NCI-H2196 (cell line): Measurements from ENCODE around the gene SYNJ2.

ENCODE experiments used
- DNase-seq: peaks from one replicate; lab custom pipeline; 2025; ENCODE audit not compliant: unreplicated experiment; lab: John Stamatoyannopoulos, UW

Gene SYNJ2

DNA sequence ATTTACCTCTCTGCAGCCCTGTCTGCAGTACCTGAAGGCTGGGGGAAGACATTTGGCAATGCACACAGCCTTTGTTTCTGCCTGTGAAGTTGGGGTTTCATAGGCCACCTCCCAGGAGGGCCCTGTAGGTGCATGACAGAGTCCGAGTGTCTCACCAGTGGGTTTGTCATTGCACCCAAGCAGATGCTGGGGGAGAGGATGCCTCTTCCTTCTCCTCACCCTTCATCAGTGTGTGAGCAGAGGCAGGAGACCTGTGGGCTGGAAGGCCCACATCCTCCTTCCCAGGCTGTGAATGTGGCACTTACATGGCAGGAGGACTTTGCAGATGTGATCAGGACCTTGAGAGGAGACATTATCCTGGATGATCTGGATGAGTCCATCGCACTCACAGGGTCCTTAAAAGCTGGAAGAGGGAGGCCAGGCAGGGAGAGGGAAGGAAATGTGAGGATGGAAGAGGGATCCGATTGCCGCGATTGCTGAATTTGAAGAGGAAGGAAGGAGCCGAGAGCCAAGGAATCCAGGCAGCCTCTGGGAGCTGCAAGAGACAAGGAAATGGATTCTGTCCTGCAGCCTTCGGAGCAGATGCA lies 30.4 kb downstream of the SYNJ2 start:
- DNase-seq, result no peak

GRCh38 chr6:158013904-158014504 lies 32.3 kb downstream of the SYNJ2 start:
- DNase-seq, result no peak

DNA sequence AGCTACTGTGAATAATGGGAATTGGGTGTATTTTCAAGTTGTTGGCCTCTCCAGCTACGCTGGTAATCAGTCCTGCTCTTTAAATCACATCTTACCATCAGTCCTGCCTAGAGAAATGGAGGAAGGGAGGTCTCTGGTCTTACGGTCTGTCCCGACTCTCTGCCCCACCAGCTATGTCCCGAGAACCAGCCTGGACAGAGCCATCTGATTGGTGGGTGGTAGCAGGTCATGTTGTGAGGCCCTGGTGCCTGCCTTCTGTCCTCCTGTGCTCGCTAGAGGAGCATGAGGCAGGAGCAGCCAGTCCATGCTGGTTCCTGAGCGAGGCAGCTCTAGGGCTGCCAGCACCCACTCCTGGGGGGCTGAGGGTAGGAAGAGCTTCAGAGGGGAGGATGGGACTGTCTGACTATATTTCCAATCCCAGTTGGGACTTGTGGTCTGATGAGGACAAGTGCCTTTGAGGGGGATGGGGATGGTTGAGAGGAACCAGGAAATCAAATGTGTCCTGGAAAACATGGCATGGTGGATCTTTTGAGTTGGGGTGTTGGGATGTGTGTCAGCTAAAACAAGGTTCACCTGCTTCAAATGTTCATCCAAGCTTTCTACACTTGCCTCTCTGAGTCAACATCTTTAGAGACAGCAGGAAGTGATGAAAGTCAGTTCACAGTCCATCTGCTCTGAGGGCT lies 33.0 kb downstream of the SYNJ2 start:
- DNase-seq, result no peak

GRCh38 chr6:158015188-158015506 lies 33.5 kb downstream of the SYNJ2 start:
- no peak for DNase-seq

- DNase-seq, result no peak
These were observed 35.1 kb downstream of the SYNJ2 start for GRCh38 chr6:158016571-158017383.

- no peak for DNase-seq
These were observed 36.0 kb downstream of the SYNJ2 start for GRCh38 chr6:158017621-158018040.

DNA sequence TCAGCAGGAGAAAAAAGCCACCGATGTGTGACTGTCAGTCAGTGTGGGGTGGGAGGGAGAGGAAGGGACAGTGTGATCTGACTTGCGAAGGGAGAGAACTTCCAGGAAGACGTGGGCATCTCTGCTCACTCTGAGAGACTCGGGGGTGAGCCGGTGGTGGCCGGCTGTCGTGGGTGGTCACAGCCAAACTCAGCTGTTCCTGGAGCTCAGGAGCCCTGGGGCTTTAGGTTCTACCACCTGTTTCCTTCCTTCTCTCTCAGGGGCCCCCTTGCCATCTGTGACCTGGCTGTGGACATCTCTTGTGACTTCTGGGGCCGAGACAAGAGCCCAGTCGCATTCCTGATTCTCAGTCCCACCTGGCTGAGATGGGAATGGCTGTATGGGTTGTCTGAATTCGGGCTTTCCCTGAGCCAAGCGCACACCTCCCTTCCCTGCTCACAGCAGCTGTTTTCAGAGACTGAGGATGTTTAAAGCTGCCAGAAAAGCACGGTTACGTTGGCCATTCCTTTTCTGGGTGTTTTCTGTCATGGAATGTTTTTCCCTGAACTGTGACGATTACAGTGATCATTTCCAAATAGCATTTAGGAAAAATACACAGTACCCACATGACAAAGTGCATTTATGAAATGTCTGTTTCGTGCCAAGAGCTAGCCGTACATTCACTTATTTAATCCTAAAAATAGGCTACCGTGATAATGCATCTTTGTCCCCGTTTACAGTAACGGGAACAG lies 36.5 kb downstream of the SYNJ2 start:
- no peak for DNase-seq

- no peak for DNase-seq
These were observed 37.2 kb downstream of the SYNJ2 start for GRCh38 chr6:158018851-158019361.

GRCh38 chr6:158019416-158019815 lies 37.8 kb downstream of the SYNJ2 start:
- no peak for DNase-seq

DNA sequence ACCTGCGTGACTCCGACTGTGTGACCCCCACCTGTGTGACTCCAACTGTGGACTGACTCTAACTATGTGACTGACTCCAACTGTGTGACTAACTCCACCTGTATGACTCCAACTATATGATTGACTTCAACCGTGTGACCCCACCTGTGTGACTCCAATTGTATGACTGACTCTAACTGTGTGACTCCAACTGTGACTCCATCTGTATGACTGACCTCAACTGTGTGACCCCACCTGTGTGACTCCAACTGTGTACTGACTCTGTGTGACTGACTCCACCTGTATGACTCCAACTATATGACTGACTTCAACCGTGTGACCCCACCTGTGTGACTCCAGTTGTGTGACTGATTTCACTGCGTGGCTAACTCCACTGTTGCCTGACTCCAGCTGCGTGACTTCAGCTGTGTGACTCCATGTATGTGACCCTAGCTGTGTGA lies 38.6 kb downstream of the SYNJ2 start:
- DNase-seq, result no peak

GRCh38 chr6:158020811-158021210 lies 39.1 kb downstream of the SYNJ2 start:
- DNase-seq, result no peak

DNA sequence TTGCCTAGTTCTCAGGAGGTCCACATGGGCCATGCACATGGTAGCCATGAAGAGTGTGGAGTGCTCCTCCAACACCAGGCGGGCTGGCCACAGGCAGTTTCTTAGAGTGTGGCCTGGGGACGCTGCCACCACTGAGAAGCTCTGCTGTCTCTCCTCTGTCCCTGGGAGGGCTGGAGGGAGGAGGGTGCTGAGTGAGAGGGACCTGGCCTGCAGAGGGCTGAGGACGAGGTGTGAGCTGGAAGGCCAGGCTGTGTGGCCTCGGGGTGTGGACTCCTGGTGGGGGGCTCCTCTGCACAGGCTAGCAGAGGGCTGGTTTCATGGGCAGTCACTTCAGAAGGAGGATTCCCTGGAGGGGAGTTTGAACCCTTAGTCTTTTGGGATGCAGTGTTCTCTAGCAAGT lies 39.7 kb downstream of the SYNJ2 start:
- DNase-seq, result no peak

- no peak for DNase-seq
These were observed 40.4 kb downstream of the SYNJ2 start for GRCh38 chr6:158021814-158022748.

GRCh38 chr6:158022749-158023596 lies 41.3 kb downstream of the SYNJ2 start:
- no peak for DNase-seq

DNA sequence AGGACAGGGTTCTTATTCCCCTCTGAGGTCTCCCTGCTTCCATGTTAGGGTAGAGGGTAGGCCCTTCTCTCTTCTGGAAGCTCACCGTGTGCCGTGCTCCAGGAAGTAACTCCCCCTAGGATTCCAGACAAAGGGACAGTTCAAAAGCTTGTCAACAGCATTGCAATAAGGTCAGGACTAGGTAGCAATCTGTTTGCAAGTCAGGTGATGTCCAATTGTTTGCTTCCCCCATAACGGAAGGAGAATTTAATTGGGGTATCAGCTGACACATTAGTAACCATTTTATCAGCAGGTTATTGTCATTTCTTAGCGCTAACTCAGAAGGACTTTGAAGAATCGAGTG lies 41.9 kb downstream of the SYNJ2 start:
- no peak for DNase-seq

GRCh38 chr6:158024566-158025297 lies 43.1 kb downstream of the SYNJ2 start:
- DNase-seq, result no peak

DNA sequence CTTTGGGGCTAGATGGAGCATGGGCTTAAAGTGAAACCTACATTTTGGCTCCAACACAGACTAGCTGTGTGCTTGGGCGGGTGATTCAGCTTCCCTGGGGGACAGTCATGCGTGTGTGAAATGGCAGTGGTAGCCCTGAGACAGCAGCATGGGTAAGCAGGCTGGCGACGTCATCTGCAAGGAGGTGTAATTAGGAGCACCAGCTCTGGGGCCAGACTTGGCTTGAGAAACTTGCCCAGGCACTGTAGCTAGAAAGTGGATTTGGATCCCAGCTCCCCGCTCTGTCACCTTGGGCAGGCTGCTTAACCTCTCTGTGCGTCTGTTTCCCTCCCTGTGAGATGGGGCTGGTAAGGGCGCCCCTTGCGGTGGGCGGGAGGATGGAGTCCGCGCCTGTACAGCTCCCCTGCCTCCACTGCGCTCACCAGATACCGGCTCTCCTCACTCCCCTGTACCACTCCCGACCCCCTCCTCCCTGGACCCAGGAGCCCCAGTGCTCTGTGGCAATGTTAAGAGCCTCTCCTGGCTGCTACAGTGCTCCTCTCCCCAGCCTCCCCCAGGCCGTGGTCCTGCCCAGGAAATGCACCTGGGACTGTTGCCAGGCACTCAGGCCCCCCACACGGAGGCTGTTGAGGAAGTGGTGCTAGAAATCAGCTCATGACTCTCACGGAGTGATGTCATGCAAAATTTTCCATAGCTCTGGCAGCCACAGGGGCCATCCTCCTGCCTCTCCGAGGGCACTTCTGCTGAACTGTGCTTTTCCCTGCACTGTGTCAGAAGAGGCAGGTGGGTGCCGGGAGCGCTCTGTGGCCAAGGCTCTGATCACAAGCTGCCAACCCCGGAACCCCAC lies 44.6 kb downstream of the SYNJ2 start:
- peak; percentile 79 for DNase-seq
